Measurements from ENCODE around the gene FOXN3.
"Not testable (repeated sequence)": the region's sequence is repeated elsewhere in the genome, so short reads cannot be mapped to it uniquely, and the experiment has no call there.

The FOXN3 gene

GRCh38 chr14:89215531-89215930, 201.5 kb downstream of the FOXN3 start:
- DNase-seq: no peak

GRCh38 chr14:89215114-89215513, 201.9 kb downstream of the FOXN3 start:
- no peak for DNase-seq

DNA sequence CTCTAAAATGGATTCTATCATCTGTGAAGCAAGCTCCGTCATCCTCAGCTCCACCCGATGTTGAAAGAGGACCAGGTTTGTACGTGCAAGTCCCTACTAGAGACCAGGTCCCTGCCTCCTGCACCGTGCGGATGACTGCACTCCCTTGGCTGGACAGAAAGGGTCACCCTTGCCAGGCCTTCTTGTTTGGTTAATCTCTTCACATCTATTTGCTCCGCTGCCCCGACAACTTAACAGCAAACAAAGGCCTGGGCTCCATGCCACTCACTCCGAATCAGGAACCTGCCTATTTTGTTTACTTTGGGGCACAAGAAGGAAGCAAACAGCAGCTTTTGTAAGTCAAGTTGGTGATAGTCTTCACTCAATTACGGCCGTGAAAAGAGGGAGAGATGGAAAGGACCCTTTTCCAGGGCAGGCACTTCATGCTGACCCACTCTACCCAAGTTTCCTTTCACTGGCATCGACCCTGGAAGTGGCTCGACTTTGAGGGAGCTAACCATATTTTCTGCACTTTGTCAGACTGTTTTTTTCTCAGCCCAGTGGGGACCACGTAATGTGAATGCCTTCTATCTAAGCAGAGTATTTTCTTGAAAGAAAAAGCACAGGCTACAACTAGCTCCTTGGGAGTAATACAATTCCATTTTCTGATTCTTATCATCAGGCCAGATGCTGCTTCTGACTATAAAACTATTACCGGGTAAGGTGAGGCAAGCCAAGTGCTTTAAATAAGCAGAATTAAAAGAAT, 202.6 kb downstream of the FOXN3 start:
- no peak for DNase-seq

GRCh38 chr14:89212386-89213235, 204.4 kb downstream of the FOXN3 start:
- no peak for DNase-seq

DNA sequence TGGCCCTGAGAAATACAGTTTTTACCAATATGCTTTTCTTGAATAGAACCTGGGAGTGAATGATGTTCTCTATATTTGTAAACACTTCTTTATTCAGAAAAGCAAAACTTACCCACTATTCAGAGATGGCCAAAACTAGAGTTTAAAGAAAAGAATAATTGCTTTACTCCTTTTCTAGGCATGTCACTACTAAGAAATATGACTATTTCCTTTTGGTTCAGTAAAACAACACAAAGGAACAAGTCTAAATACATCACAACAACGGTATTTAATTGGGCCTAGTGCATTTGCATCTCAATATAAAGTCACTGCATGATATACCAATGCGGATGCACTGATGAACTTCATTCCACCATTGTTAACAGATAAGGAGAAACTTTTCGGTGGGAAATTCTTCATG, 207.5 kb downstream of the FOXN3 start:
- no peak for DNase-seq

DNA sequence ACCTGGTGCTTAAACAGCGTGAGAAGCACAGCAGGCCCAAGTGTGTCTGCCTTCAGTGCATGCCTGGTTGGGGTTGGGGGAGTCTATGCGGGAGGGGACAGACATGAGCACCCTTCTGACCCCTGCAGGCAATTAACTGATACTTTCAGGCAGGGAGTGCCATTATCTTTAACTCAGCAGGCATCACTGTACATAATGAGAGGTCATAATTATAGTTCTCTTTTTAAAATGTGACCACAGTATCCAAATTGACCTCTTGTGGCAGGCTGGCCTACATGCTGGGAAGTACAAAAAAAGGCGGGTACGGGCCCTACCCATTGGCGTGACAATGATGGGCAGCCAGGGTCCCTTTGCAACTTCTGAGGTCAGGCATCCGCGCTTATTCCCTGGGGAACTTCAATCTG, 209.1 kb downstream of the FOXN3 start:
- no peak for DNase-seq

- DNase-seq: no peak
Observed at GRCh38 chr14:89206389-89207031, 210.5 kb downstream of the FOXN3 start.

- DNase-seq: no peak
Observed at GRCh38 chr14:89205137-89205740, 211.8 kb downstream of the FOXN3 start.

DNA sequence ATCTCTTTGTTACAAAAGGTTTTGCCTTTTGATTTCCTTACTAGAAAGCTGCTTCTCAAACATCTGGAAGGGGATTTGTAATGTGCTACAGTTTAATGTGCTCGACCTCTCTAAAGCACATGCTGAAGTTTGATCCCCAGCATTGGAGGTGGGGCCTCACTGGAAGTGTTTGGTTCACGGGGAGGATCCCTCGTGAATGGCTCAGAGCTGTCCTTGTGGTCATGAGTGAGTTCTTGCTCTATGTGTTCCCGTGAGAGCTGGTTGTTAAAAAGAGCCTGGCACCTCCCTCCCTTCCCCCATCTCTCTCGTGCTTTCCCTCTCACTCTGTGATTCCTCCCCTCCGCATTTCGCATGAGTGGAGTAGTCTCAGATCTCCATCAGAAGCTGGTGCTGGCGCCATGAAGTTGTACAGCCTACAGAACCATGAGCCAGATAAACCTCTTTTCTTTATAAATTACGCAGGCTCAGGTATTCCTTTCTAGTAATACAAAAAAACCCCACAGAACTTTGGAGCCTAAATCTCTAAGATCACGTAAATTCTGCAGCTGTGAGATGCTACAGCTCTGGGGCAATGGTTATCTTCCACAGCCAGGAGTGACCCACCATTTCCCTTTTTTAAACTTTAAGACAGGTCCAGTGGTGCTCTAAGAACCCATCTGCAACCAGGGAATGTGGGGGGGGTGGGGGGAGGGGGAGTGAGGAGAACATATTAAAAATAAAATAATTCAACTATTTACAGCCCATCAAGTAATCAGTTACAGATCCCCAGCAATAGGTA, 214.4 kb downstream of the FOXN3 start:
- DNase-seq: no peak

DNA sequence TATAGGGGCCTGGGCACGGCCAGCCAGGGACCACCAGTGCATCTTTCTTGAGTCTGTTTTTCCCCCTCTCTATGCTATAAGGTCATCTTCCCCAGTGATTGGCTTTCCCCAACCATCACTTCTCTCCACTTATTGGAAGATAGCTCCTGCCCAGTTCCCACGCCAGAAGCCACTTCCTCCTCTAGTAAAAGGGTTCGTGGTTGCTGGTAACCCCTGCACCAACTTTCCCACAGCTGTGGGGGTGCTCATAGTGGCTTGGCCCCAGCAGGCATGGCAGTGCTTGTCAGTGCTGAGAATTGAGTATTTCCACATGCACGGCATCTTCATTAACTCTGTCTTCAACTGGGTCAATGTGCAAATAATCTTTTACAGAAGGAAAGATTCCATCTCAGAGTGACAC, 215.4 kb downstream of the FOXN3 start:
- DNase-seq: no peak

- DNase-seq: not testable (repeated sequence)
Observed at GRCh38 chr14:89199357-89199756, 217.7 kb downstream of the FOXN3 start.

GRCh38 chr14:89198544-89199329, 218.3 kb downstream of the FOXN3 start:
- no peak for DNase-seq

DNA sequence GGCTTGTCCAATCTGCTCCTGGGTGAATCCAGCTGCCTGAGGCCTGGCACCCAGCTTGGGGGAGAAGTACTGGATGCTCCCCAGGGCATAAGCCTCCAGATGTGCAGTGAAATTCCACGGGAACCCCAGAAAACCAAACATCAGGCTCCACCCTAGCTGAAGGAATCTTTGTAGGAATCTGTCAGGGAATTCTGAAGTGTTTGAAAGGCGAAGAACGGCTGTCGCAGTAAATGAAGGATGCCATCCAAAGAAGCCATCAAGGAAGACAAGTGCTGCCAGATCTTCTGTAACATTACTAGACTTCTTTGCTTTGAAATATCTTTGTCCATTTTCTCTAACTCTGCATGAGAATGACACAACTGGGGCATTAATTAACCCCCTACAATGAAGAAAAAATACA, 219.4 kb downstream of the FOXN3 start:
- DNase-seq: no peak

DNA sequence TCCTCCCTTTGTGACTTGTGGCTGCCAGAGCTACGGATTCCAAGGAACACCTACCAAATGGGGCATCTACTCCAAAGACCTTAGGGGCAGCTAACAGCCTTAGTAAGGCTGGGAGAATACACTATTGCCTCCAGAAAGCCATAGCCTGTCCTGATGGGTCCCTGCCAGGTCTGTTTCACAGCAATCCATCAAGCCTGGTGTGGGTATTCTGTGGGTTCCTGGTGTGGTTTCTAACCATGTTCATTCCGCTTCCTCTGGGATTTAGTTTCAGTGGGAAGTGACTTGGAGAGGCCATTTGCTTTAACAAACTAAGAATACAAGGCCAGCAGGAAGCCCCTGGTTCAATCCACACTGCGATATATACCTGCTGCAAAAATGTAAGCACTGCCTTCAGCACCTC, 220.5 kb downstream of the FOXN3 start:
- no peak for DNase-seq

DNA sequence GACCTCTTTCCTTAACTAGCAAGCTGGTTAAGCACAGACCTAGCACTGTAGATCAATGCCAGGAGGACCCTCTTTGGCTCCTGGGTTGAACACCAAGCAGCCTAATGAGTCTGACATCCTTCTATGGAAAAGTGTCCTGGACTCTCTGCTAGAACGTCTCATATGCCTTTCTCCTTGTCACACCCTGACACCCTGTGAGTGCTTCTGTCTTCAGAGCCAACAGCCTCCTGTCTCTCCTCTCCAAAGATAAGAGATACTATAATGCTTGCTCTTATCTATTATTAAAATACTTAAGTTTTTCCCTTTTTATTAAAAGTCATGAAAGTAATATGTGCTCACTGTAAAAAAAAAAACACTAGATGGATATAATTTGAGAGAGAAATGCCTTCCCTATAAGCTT, 222.7 kb downstream of the FOXN3 start:
- no peak for DNase-seq

DNA sequence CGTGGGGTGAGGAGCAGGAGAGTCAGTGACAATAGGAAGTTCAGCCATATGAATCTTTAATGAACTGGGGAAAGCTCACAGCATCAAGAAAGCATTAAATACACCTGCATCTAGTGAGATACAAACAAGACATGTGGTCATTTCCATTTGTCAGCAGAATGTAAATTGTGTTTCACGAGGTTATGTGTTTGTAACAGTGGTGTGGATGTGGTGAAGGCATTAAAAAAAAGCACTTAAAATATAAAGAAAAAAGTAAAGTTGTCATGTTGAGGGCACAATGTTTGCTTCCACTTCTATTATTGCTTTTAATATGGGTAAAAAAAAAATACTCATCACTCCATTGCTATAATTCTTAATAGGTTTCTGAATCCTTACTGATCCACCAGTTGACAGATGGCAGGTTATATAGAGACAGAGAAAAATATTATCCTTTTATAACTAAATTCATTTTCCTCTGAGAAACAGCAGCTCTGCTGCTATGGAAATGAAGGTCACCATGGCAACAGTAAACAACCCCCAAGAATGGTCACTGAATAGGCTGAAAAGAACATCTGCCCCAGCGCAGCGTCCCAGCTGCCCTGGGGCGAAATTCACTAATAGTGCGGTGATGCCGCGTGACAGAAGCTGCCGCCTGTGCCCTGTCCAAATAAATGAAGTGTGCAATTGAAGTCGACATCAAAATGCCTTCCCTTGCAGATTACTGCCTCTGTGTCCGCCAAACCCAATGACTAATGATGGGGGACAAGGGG, 226.1 kb downstream of the FOXN3 start:
- DNase-seq: no peak

GRCh38 chr14:89188492-89188891, 228.5 kb downstream of the FOXN3 start:
- DNase-seq: no peak

- no peak for DNase-seq
Observed at GRCh38 chr14:89187501-89187900, 229.5 kb downstream of the FOXN3 start.

GRCh38 chr14:89186856-89187376, 230.1 kb downstream of the FOXN3 start:
- DNase-seq: no peak
